MG63 (cell line): Measurements from ENCODE around the gene RPL18A. TPM values are rescaled to one million over a fixed set of nuclear protein-coding genes. Genes with fewer than 3 reads are reported as not detected.

Source experiments
- DNase-seq: peaks from one replicate; pipeline ENCODE4 v3.0.0-alpha.2; 2020
- H3K27me3 ChIP-seq: fragments of 250-450 bp; sonication (Bioruptor Pico); 2 replicates; pipeline ENCODE4 v1.5.1; 2020; ENCODE audit warnings: mild to moderate bottlenecking, moderate library complexity
- H3K36me3 ChIP-seq: fragments of 250-450 bp; sonication (Bioruptor Pico); 2 replicates; pipeline ENCODE4 v1.5.1; 2020; ENCODE audit warnings: mild to moderate bottlenecking, moderate library complexity
- H3K4me3 ChIP-seq: fragments of 250-450 bp; sonication (Bioruptor Pico); 2 replicates; pipeline ENCODE4 v1.5.1; 2020; ENCODE audit warnings: mild to moderate bottlenecking, moderate library complexity
- H3K9me3 ChIP-seq: fragments of 250-450 bp; sonication (Bioruptor Pico); 2 replicates; pipeline ENCODE4 v1.5.1; 2020; ENCODE audit warnings: mild to moderate bottlenecking, moderate library complexity
- total RNA-seq: library from RNA; depleted of rRNA; stranded (reverse); fragments of >200 nt; shearing (Covaris generic); gene quantifications from 2 replicates; pipeline ENCODE4 v1.2.3, GENCODE V29; 2014; ENCODE audit warnings: low replicate concordance; rRNA removed

RPL18A gene
- 766 and 1,556 TPM in 2 replicates for total RNA-seq

DNA sequence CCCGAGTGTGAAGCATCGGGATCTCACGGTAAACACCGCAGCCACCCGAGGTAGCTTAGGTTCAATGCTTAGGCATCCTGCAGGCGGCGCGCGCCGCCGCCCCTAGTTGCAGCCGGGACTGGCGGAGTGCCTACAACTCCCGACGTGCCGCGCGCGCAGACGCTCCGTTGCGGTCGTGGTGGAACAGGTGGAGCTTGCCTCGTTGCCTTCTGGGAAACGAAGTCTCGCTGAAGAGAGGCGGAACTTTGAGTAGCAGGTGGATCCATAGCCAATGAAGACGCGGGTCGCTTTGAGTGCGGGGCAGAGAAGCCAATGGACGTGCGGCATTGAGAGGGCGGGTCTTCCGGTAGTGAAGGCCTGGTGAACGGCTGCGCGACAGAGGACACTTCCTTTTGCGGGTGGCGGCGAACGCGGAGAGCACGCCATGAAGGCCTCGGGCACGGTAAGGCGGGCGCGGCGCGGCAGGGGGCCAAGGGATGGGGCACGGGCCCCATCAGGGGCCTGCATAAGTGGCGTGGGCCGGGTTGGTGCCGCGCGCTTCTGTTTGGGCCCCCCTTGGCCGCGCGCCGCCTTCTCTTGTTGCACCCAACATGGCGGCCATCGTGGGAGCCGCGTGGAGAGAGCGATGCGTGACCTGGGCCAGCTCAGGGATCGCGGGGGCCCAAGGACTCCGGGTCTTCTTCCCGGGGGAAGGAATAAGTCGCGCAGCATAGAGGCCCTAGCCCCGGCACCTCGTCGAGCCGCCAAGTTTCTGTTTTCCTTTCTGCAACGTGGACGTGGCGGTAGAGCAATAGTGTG, at the start of gene RPL18A:
RPL18A (plus strand) TSS at position 378 of the 798 bp plus-strand sequence; CDS start at position 425, 47 bp downstream.
- Histone ChIP-seq H3K9me3 (no peaks in the 10 kb centered on the region), H3K27me3 (no peaks in the 10 kb centered on the region), H3K4me3 (peak within 1 kb of the TSS; percentile 98), H3K36me3 (peaks cover 50% of the 10 kb centered on the region)
- DNase-seq: peak; percentile 100

DNA sequence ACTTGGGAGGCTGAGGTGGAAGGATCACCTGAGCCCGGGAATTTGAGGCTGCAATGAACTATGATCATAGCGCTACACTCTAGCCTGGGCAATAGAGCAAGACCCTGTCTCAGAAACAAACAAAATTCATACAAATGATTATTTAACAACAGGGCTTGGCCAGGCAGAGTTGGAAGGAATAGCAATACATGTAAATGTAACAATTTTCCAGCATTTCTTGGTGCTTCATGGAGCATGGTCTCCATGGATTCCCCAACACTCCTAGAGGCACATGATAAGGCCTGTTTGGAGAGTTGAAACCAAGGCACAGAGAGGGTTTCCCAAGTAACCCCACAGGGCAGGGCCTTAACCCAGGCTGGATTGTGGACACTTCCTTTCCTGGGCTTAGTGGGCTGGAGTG, 48.6 kb upstream of the RPL18A start:
- peaks cover 17% of the 10 kb centered on the region for H3K27me3 ChIP-seq
- H3K36me3 ChIP-seq: no peaks in the 10 kb centered on the region
- DNase-seq: no peak
- H3K4me3 ChIP-seq: no peak overlapping the region
- H3K9me3 ChIP-seq: no peaks in the 10 kb centered on the region

DNA sequence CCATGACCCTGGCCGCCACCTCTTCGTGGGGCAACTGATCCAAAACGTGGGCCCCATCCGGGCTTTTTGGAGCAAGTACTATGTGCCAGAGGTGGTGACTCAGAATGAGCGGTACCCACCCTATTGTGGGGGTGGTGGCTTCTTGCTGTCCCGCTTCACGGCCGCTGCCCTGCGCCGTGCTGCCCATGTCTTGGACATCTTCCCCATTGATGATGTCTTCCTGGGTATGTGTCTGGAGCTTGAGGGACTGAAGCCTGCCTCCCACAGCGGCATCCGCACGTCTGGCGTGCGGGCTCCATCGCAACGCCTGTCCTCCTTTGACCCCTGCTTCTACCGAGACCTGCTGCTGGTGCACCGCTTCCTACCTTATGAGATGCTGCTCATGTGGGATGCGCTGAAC, 48.0 kb upstream of the RPL18A start:
- Histone ChIP-seq H3K4me3 (no peak overlapping the region), H3K36me3 (no peaks in the 10 kb centered on the region), H3K9me3 (no peaks in the 10 kb centered on the region), H3K27me3 (peaks cover 12% of the 10 kb centered on the region)
- no peak for DNase-seq

DNA sequence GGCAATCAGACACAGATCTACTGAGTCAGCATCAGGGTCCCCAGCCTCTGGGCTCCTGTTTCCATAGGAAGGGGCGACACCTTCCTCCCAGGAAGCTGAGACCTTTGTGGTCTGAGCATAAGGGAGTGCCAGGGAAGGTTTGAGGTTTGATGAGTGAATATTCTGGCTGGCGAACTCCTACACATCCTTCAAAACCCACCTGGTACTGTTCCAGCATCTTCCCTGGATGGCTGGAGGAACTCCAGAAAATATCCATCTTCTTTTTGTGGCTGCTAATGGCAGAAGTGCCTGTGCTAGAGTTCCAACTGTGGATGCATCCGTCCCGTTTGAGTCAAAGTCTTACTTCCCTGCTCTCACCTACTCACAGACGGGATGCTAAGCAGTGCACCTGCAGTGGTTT, 47.6 kb upstream of the RPL18A start:
- Histone ChIP-seq H3K27me3 (peaks cover 12% of the 10 kb centered on the region), H3K9me3 (no peaks in the 10 kb centered on the region), H3K36me3 (no peaks in the 10 kb centered on the region), H3K4me3 (no peak overlapping the region)
- no peak for DNase-seq

DNA sequence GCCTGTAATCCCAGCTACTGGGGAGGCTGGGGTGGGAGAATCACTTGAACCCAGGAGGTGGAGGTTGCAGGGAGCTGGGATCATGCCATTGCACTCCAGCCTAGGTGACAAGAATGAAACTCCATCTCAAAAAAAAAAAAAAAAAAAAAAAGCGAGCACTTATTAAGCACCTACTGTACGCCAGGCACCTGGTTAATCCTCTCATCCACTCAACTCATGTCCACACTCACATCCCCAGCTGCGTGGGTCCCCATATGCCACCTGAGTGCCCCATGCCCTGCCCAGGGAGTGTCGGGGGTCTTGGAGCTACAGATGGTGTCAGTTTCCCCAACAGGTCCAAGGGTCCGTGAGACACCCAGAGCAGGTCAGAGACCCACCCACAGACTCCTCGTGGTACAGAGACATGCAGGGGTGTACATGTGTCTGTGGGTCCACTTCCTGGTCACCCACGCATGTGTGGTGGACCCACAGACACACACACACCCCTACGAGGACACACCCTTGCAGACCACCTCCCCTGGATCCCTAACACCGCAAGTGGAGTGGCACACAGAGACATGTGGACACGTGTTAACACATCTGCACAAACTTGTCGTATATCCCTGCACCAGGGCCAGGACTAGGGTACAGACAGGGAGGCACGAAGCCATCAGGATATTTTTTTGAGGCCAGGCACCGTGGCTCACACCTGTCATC, 41.9 kb upstream of the RPL18A start:
- DNase-seq: no peak
- Histone ChIP-seq H3K9me3 (no peaks in the 10 kb centered on the region), H3K4me3 (no peak overlapping the region), H3K36me3 (no peaks in the 10 kb centered on the region), H3K27me3 (no peaks in the 10 kb centered on the region)

DNA sequence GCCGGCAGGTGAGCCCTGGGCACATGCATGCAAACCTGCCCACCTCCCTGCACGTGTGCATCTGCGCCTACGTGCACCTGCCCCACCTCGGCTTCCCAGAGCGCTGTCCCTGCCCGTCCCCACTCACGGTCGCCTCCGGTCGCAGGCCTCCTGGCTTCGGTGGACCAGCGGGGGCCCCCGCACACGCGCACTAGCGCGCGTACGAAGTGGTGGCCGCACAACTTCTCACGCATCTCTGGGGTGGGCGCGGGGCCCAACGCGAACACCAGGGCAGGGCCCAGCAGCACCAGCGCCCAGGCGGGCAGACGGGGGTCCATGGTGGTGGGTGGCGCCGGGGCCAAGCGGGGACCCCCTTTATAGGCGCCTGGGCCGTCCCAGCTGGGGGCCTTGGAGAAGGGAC, 38.5 kb upstream of the RPL18A start, which contains the start of gene INSL3:
INSL3 (minus strand) TSS at position 330 of the 400 bp plus-strand sequence; CDS start at position 317, 13 bp downstream.
- Histone ChIP-seq H3K4me3 (no peak within 1 kb of the TSS), H3K9me3 (no peaks in the 10 kb centered on the region), H3K27me3 (no peaks in the 10 kb centered on the region), H3K36me3 (no peaks in the 10 kb centered on the region)
- no peak for DNase-seq

DNA sequence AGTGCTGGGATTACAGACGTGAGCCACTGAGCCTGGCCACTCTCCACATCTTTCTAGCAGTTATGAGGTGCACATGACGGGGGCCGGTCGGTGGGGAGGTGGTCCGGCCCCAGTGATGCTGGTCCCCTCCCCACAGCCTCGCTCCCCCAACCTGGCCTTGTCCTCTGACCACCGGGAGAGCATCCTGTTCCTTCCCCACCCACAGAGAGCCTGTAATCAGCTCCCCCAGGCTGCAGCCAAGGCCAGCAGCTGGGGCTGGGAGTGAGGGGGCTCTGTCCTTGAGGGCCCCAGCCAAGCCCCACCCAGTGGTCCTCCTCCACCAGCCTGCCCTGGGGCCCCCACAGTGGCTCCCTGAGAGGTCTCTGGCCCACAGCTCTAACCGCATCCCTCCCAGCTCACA, 35.4 kb upstream of the RPL18A start:
- H3K36me3 ChIP-seq: no peaks in the 10 kb centered on the region

DNA sequence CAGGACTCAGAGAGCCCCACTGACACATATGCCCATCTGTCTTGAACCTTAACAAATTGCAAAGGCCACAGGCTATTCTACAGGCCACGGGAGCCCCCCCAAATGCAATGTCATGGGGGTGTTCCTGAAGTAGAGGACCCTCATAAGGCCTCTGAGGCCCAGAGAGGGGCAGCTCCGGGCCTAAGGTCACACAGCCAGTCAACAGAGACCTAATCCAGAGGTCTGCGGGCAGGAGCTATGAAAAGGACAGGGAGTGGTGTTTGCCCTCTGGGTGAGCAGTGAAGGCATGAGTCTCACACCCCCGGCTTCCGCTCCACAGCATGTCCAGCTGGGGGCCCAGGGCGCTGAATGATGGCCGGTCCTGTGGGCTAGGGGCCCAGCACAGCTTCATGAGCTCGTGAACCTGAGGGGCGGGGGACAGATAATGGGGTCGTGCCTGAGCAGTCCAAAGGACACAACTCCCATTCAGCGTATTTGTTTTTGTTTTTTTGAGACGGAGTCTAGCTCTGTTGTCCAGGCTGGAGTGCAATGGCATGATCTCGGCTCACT, 33.1 kb upstream of the RPL18A start:
- no peak for DNase-seq
- Histone ChIP-seq H3K36me3 (no peaks in the 10 kb centered on the region), H3K4me3 (no peak overlapping the region), H3K27me3 (peaks cover 3% of the 10 kb centered on the region), H3K9me3 (no peaks in the 10 kb centered on the region)

More for the DNA sequence above, 35.4 kb upstream of the RPL18A start:
- Histone ChIP-seq H3K27me3 (no peaks in the 10 kb centered on the region; the same call in 1 of the 2 replicates), H3K9me3 (no peaks in the 10 kb centered on the region), H3K4me3 (no peak overlapping the region)
- DNase-seq: no peak

DNA sequence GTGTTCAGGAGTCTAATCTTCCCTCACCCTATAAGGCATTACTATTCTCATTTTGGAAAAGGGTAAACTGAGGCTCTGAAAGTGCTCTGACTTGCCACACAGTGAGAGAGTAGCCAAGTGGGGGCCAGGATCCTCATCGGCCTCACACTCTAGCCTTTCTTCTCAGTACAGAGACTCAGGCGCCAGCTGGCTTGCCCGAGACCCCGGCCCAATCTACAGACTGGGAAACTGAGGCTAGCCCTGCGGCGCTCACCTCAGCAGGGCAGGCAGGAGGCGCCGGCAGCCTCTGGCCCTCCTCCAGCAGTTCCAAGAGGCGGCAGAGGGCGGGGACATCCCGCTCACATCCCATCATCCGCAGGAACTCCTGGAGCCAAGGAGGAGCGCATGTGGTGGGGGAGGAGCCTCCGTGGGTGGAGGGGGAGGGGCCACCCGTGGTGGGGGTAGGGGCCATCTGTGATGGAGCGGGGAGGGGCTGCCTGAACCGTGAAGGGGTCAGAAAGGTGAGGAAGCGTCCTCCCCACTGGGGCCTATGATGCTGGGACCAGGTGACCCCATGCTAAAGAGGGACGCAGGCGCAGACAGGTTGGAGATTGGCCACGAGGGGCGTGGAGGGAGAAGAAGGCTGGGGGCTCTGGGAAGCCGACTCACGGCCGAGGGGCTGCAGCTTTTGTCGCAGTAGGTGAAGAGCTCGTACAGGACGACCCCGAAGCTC, 29.7 kb upstream of the RPL18A start:
- DNase-seq: peak; percentile 51
- no peaks in the 10 kb centered on the region for H3K9me3 ChIP-seq
- no peaks in the 10 kb centered on the region for H3K36me3 ChIP-seq
- no peak overlapping the region for H3K4me3 ChIP-seq
- H3K27me3 ChIP-seq: peaks cover 3% of the 10 kb centered on the region

DNA sequence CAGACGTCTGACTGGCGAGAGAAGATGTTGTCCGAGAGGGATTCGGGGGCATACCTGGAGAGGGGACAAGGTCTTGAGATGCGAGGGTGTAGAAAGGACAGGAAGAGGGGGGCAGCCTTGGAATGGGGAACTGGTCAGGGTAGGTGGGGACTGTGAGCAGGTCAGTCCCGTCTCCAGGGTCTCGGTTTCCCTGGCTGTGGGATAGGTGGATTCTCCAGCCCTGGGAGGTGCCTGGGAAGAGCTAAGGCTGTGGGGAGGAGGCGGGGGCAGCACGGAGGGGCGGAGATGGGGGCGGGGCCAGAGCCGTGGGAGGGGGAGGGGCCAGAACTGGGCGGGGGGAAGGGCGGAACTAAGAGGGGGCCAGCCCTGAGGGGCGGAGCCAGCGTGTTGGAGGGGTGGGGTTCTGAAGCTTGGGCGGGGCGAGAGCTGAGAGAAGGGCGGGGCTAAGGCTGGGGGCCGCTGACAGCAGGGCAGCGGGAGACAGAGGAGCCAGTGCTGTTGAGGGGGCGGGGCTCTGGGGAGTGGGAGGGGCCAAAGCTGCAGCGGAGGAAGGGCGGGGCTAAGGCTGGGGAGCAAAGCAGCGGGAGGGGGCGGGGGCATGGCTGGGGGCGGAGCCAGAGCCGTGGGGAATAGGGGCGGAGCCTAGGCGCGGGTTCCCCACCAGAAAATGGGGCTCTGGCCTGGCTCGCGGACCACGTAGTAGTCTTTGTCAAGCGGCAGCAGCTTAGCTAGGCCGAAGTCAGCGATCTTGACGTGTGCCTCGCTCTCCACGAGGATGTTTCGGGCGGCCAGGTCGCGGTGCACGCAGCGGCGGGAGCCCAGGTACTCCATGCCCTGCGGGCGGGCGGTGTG, 28.9 kb upstream of the RPL18A start:
- Histone ChIP-seq H3K4me3 (no peak overlapping the region), H3K36me3 (no peaks in the 10 kb centered on the region), H3K9me3 (no peaks in the 10 kb centered on the region), H3K27me3 (peaks cover 3% of the 10 kb centered on the region)
- DNase-seq: peak; percentile 79

DNA sequence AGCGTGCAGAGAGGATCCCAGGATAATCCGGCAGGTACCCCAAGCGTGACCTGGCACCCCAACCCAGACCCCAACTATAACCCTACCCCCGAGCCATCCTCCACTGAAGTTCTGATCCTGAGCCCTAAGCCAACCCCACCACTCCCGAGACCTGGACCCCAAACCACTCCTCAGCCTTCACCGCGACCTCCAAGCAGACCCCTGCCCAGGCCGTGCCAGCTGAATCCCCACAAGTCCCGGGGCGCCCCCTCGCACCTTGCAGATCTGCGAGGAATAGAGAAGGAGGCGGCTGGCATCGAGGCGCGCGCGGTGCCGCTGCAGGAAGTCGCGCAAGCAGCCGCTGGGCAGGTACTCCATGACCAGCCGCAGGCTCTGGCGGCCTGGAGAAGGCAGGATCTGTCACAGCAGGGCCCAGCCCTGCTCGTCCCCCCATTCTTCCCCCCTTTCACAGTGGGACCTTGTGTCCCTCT, 28.3 kb upstream of the RPL18A start:
- peaks cover 3% of the 10 kb centered on the region for H3K27me3 ChIP-seq
- no peak overlapping the region for H3K4me3 ChIP-seq
- no peaks in the 10 kb centered on the region for H3K9me3 ChIP-seq
- H3K36me3 ChIP-seq: no peaks in the 10 kb centered on the region
- DNase-seq: no peak

DNA sequence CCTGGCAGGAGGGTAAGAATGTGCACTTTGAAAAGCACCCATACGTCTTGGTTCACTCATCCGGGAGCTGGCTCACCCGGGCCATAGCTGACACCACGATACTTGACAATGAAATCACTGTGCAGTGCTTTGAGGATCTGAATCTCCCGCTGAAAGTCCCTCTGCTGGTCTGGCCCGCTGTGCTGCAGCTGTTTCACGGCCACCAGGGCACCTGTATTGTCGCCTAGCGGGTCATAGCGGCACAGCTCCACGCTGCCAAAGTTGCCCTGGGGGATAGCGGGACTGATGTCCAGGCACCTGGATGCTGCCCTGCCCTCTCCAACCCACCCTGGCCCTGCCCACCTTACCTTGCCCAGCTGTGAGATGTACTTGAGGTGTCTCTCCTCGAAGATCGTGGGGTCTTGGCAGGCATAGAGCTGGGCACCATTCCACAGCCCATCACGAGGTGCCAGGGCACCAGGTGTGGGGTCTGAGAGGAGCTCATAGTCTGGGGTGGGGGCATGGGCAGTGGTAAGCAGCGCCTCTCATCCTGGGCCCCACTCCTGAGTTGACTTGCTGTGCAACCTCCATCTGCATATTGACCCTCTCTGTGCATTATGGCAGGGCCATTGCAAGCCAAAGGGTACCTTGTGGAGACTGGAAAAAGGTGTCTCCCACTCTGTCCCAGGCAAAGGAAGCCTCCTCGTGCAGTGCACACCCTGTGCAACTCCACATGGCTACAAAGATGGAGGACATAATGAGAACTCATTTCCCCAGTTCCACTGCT, 27.1 kb upstream of the RPL18A start:
- H3K27me3 ChIP-seq: peaks cover 3% of the 10 kb centered on the region
- H3K4me3 ChIP-seq: no peak overlapping the region
- H3K36me3 ChIP-seq: no peaks in the 10 kb centered on the region
- no peaks in the 10 kb centered on the region for H3K9me3 ChIP-seq
- no peak for DNase-seq

DNA sequence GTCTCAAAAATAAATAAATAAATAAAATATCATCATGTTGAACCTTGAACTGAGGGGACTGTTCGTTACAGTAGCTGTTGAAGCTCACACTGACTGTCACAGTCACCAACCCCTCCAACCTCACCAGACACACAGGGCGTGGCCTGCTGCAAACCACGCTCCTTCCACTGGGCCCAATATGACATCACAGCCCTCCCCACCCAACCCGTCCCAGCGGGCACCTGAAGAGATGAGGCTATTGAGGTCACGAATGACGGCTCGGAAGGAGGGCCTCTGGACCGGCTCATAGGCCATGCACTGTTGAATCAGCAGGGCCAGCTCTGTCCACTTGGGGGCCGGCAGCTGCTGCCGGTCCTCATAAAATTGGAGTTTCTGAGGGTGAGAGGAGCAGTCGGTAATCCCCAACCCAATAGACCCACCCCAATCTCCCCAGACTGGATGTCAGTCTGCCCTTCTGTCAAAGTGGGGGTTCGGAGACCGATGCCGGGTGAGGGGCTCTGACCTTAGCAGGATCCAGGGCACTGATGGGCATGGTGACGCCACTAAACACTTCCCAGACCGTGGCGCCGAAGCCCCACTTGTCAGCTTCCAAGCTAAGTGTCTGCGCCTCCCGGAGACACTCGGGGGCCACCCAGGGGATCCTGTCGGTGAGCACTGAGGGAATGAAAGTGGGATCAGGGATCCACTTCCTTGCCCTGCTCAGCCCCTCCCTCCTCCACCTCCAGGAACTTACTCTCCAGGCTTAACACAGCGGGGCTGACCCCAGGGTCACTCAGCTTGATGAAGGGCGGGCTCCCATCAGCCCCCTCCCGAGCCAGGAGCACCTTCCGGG, 25.1 kb upstream of the RPL18A start:
- no peak for DNase-seq
- Histone ChIP-seq H3K9me3 (no peaks in the 10 kb centered on the region), H3K27me3 (peaks cover 14% of the 10 kb centered on the region)

DNA sequence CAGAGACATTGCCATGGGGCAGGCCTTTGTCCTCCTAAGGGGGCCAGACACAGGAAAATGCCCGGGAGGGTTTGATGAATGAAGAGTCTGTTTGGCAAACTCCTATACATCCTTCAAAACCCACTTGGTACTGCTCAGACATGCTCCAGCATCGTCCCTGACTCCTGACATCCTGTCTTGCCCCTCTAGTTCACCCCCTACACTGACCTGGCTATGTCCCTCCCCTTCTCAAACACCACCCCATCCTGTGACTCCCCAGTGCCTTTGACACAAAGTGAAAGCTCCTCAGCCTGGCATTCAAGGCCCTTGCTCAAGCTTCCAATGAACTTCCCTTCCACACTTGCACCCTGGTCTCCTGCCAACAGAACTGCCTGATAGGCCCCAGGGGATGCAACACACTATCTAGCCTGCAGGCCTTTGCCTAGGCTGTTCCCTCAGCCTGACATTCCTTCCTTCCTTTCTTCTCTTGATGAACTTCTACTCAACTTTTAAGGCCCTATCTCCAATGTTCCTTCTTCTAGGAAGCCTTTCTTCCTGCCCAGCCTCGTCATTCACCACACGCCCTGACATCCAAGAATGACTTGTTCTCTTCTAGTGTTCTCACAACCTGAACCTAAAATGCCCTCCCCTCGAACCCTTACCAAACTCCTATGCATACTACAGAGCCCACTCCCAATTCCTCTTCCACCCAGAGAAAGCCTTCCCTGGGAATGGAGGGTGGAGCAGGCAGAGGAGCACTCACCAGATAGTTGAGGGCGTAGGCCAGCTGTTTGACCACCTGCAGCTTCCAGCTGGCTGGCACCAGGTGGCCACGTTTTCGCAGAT, 24.3 kb upstream of the RPL18A start:
- Histone ChIP-seq H3K27me3 (peaks cover 18% of the 10 kb centered on the region), H3K9me3 (no peaks in the 10 kb centered on the region), H3K36me3 (no peaks in the 10 kb centered on the region), H3K4me3 (no peak overlapping the region)
- no peak for DNase-seq

More for the DNA sequence above, 25.1 kb upstream of the RPL18A start:
- no peaks in the 10 kb centered on the region for H3K36me3 ChIP-seq
- no peak overlapping the region for H3K4me3 ChIP-seq
